AG08395 (cell line): ENCODE results near the gene USP47.
A peak's percentile ranks its signal among the peaks of the same experiment; 100 is the strongest.

Experiments used
- DNase-seq: peaks from one replicate; pipeline ENCODE4 v3.0.0; 2012; ENCODE audit warnings: mixed read lengths, low spot score

The USP47 gene, protein sequence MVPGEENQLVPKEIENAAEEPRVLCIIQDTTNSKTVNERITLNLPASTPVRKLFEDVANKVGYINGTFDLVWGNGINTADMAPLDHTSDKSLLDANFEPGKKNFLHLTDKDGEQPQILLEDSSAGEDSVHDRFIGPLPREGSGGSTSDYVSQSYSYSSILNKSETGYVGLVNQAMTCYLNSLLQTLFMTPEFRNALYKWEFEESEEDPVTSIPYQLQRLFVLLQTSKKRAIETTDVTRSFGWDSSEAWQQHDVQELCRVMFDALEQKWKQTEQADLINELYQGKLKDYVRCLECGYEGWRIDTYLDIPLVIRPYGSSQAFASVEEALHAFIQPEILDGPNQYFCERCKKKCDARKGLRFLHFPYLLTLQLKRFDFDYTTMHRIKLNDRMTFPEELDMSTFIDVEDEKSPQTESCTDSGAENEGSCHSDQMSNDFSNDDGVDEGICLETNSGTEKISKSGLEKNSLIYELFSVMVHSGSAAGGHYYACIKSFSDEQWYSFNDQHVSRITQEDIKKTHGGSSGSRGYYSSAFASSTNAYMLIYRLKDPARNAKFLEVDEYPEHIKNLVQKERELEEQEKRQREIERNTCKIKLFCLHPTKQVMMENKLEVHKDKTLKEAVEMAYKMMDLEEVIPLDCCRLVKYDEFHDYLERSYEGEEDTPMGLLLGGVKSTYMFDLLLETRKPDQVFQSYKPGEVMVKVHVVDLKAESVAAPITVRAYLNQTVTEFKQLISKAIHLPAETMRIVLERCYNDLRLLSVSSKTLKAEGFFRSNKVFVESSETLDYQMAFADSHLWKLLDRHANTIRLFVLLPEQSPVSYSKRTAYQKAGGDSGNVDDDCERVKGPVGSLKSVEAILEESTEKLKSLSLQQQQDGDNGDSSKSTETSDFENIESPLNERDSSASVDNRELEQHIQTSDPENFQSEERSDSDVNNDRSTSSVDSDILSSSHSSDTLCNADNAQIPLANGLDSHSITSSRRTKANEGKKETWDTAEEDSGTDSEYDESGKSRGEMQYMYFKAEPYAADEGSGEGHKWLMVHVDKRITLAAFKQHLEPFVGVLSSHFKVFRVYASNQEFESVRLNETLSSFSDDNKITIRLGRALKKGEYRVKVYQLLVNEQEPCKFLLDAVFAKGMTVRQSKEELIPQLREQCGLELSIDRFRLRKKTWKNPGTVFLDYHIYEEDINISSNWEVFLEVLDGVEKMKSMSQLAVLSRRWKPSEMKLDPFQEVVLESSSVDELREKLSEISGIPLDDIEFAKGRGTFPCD (N-terminal part only)

GRCh38 chr11:11841723-11842420, at the start of gene USP47:
USP47 (plus strand) TSS chr11:11841972; CDS start chr11:11842186, 214 bp downstream.
- peak; percentile 74 for DNase-seq

- no peak for DNase-seq
Observed at GRCh38 chr11:11793073-11793472, 48.7 kb upstream of the USP47 start.

- DNase-seq: peak; percentile 82
Observed at GRCh38 chr11:11798586-11799438, 43.0 kb upstream of the USP47 start.

- no peak for DNase-seq
Observed at GRCh38 chr11:11805228-11805627, 36.5 kb upstream of the USP47 start.

DNA sequence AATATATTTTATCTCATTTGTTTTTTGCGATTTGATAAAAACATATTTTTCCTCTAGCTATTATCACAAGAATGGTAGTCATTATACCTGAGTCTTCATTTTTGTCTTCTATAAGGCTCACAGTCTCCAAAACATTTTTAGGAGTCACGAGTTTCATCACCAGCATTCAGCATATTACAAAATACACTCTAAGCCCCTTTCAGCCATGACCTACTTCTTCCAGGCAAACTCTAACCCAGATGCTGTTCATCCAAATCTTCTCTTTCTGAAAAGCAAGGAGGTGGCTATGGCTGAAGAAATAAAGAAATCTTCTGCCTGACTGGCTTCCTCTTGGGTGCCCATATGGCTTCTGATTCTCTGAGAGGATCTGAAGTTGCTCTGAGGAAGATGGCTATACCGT, 35.7 kb upstream of the USP47 start:
- no peak for DNase-seq

DNA sequence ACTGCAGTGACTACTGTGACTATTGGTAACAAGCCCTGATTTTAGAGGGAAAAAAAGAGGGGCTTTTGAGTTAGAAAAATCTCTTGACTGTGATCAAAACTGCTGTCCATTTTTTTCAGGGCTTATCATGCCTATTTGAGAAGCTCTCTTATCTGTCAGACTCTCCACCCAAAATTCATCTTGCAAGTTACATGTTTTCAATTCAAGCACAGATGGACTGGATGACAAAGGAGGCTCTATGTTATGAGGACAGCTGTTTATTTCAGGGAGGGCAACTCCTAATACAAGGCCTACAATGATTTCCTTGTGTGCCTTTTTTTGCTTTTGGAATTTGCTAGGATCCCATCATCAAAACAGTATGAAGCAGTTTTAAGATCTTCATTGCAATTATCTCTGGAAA, 35.2 kb upstream of the USP47 start:
- no peak for DNase-seq

- no peak for DNase-seq
Observed at GRCh38 chr11:11807811-11808782, 33.7 kb upstream of the USP47 start.

GRCh38 chr11:11808992-11809615, 32.7 kb upstream of the USP47 start:
- DNase-seq: no peak

GRCh38 chr11:11810764-11811726, 30.7 kb upstream of the USP47 start:
- no peak for DNase-seq

DNA sequence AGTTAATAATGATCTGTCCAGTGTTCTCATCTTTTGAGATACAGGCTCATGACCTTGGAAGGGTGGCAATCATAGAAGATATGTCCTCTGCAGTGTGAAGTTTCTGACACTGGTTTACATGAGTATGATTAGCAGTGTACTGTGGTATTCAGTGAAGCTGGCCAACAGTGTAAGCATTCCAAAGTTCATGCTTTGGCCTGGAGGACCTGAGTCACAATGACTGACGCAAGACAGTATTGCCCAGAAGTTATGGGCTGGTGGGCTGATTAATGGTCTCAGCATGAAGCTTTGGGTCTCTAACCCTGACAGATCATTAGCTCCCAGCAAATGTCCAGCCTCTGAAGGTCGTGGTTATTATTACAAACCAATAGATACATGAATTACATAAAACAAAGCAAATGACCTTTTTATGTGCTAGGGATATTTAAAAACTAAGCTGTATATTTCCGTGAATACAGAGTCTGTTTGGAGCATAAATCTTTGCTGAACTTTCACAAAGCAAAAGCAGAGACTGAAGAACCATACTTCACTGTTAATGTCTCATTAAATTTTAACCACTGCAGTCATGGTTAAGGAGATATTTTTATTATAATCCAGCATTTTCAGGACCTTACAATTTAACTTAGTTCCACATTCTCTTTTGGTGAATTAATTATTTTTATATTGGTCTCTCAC, 28.3 kb upstream of the USP47 start:
- peak; percentile 90 for DNase-seq

GRCh38 chr11:11814614-11815452, 26.9 kb upstream of the USP47 start:
- DNase-seq: no peak

- no peak for DNase-seq
Observed at GRCh38 chr11:11816511-11817314, 25.1 kb upstream of the USP47 start.

DNA sequence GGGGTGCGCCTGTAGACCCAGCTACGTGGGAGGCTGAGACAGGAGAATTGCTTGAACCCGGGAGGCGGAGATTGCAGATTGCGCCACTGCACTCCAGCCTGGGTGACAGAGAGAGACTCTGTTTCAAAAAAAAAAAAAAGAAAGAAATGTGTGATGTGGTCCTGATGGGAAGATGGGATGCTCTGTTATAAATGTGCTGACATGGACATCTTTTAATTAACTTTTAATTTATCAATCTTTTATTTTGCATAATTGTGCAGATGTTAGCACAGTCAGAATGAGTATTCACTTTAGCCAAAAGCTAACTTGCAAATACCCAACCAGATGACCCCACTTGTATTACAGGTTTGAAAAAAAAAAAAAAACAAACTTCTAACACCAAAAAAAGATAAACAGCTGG, 23.8 kb upstream of the USP47 start:
- no peak for DNase-seq

GRCh38 chr11:11818529-11819121, 23.1 kb upstream of the USP47 start:
- no peak for DNase-seq

DNA sequence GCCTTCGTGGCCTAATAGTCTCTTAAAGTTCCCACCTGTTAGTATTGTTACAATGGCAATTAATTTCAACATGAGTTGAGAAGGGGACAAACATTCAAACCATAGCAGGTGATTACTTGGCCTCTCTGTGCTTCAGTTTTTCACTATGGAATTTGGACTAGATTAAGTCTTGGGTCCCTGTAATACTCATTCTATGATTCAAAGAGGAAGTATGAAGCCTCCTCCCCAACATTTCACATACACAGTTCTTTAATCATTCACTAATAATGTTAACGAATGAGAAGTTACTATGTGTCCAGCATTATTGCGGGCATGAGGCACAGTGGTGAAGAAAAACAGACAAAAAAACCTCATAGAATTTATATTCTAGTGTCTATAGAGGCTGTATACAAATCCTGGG, 19.9 kb upstream of the USP47 start:
- no peak for DNase-seq
